ENCODE measurements around the gene HTT-AS.

Gene HTT-AS

GRCh38 chr4:3029464-3029863 lies 44.9 kb downstream of the HTT-AS start:
- no peak for DNase-seq

GRCh38 chr4:3026540-3026939 lies 47.8 kb downstream of the HTT-AS start:
- no peak for DNase-seq

GRCh38 chr4:3025881-3026280 lies 48.5 kb downstream of the HTT-AS start:
- no peak for DNase-seq

- DNase-seq: no peak
Measured at GRCh38 chr4:3022651-3023050, 51.7 kb downstream of the HTT-AS start.

DNA sequence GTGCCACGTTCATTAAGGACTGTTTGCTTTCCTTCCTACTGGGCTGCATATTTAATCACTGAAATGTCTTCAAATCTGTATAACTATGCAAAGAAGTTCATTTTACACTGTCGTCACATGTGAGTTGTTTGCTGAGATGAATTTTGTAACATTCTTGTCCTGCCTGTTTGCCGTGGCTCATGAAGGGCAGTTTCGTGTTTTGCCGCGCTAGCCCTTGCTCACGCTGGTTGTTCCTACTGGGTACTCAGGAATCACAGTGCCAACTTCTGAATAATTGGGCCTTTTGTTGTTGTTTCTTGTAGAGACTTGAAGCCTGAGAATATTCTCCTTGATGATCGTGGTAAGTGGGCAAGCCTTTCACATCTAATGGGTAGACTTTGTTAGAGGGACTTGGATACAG lies 52.2 kb downstream of the HTT-AS start:
- DNase-seq: no peak

DNA sequence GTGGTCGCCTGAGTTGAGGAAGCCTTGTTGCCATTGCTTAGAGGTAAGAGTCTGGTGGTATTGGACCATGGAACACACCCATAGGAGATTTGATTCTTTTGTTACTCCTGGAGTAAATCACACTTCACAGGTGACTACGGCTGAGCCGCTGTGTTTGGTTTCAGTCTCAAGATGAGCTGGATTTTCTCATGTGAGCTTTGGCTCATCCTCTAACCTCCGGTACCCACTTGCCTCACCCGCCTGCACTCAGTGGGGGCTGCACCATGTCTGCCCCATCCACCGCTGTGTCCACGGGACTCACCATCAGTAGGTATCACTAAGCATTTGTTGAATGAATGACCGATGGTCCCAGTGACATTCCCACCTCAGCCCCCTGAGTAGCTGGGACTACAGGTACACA lies 52.7 kb downstream of the HTT-AS start:
- DNase-seq: no peak

DNA sequence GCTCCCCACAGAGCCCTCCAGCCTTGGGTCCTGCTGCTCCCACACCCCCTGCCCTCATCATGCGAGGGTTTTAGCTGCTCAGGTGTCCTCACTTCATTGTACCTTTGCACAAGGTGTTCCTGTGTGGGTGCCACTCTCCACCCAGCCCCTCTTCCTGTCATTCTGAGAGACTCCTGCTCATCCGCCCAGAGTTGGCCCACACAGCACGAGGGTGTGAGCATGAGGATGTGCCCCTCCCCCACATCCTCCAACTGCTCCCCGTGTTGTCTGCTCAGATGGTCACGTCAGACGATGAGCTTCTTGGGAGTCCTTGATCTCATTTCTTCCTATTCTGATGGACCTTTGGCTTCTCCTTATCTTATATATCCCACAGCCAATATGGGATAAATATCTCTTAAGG lies 53.2 kb downstream of the HTT-AS start:
- no peak for DNase-seq

DNA sequence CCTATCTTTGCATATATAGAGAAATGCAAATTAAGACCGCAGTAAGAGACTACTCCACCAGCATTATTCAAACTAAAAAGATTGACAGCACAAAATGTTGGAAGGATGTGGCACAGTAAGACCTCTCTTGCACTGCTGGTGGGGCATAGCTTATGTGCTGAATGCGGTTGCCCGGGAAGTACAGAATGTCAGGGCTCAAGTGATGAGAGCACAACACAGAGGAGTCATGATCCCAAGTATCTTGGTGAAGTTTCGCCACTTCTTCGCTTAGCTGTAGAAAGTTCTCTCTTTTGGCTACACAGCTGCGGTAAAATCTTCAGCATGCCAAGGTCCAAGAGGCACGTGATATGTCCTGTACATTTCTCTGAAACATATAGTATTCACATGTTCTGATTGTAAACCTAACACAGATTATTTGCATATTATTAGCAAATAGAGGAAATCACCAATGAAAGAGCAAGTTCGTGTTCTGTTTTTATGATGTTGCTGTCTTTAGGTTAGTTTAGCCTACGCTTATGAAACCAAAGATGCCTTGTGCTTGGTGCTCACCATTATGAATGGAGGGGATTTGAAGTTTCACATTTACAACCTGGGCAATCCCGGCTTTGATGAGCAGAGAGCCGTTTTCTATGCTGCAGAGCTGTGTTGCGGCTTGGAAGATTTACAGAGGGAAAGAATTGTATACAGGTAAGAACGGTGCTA lies 55.0 kb downstream of the HTT-AS start:
- no peak for DNase-seq

- DNase-seq: no peak
Measured at GRCh38 chr4:3017504-3017903, 56.8 kb downstream of the HTT-AS start.

GRCh38 chr4:3016961-3017360 lies 57.4 kb downstream of the HTT-AS start:
- no peak for DNase-seq

GRCh38 chr4:3013839-3014350 lies 60.4 kb downstream of the HTT-AS start:
- DNase-seq: no peak
